RPMI7951 (cell line): Measurements from ENCODE around the gene MFAP2. TPM values are rescaled to one million over a fixed set of nuclear protein-coding genes. Genes with fewer than 3 reads are reported as not detected.

Experiments used
- DNase-seq: peaks from one replicate; pipeline ENCODE4 v3.0.0-alpha.2; 2012; ENCODE audit warnings: low read depth
- total RNA-seq: library from RNA; depleted of rRNA; stranded (reverse); fragments of >200 nt; shearing (Covaris generic); gene quantifications from 2 replicates; pipeline ENCODE4 v1.2.3, GENCODE V29; 2014

The MFAP2 gene
- total RNA-seq, 1 experiment from 2014 or later, result 14.5 TPM

- DNase-seq, result no peak
Measured at GRCh38 chr1:17008208-17008855, 27.9 kb upstream of the MFAP2 start.

GRCh38 chr1:17007121-17007520 lies 26.7 kb upstream of the MFAP2 start:
- no peak for DNase-seq

- no peak for DNase-seq
Measured at GRCh38 chr1:17005365-17005740, 24.9 kb upstream of the MFAP2 start.

- DNase-seq, result no peak
Measured at GRCh38 chr1:17004466-17005364, 24.3 kb upstream of the MFAP2 start.

GRCh38 chr1:17002524-17002902 lies 22.1 kb upstream of the MFAP2 start:
- DNase-seq, result no peak

GRCh38 chr1:17001760-17002523 lies 21.5 kb upstream of the MFAP2 start:
- no peak for DNase-seq

- DNase-seq, result no peak
Measured at GRCh38 chr1:16999863-17000262, 19.4 kb upstream of the MFAP2 start.

GRCh38 chr1:16998589-16998988 lies 18.2 kb upstream of the MFAP2 start:
- no peak for DNase-seq

GRCh38 chr1:16996845-16997244 lies 16.4 kb upstream of the MFAP2 start:
- no peak for DNase-seq

- no peak for DNase-seq
Measured at GRCh38 chr1:16993521-16994038, 13.2 kb upstream of the MFAP2 start.

GRCh38 chr1:16992675-16993074 lies 12.3 kb upstream of the MFAP2 start:
- DNase-seq, result no peak

GRCh38 chr1:16992102-16992501 lies 11.7 kb upstream of the MFAP2 start:
- DNase-seq, result no peak

GRCh38 chr1:16991571-16991970 lies 11.2 kb upstream of the MFAP2 start:
- no peak for DNase-seq

GRCh38 chr1:16989676-16990391 lies 9.4 kb upstream of the MFAP2 start:
- DNase-seq, result no peak

- DNase-seq, result no peak
Measured at GRCh38 chr1:16988210-16988609, 7.8 kb upstream of the MFAP2 start.

- DNase-seq, result no peak
Measured at GRCh38 chr1:16986962-16987361, 6.5 kb upstream of the MFAP2 start.

GRCh38 chr1:16986560-16986959 lies 6.1 kb upstream of the MFAP2 start:
- no peak for DNase-seq

GRCh38 chr1:16986113-16986512 lies 5.7 kb upstream of the MFAP2 start:
- no peak for DNase-seq

GRCh38 chr1:16984717-16985116 lies 4.3 kb upstream of the MFAP2 start:
- DNase-seq, result peak; percentile 99

GRCh38 chr1:16983649-16984048 lies 3.2 kb upstream of the MFAP2 start:
- no peak for DNase-seq

- no peak for DNase-seq
Measured at GRCh38 chr1:16982902-16983301, 2.5 kb upstream of the MFAP2 start.
